Smooth muscle cell (in vitro differentiated cells): ENCODE data around the gene IGF2BP2. TPM values are rescaled to one million over a fixed set of nuclear protein-coding genes. Genes with fewer than 3 reads are reported as not detected.
A peak's percentile ranks its signal among the peaks of the same experiment; 100 is the strongest.

ENCODE experiments used
- DNase-seq: peaks from one replicate; lab custom pipeline; 2025; ENCODE audit not compliant: unreplicated experiment; lab: John Stamatoyannopoulos, UW
- H2AFZ ChIP-seq: fragments of 200-600 bp; sonication (generic); 2 replicates; pipeline ENCODE4 v1.6.0; 2016; ENCODE audit warnings: antibody characterized with exemption, low read depth, mild to moderate bottlenecking
- H3F3A ChIP-seq: fragments of 200-600 bp; sonication (generic); 2 replicates; pipeline ENCODE4 v1.6.0; 2017; ENCODE audit warnings: antibody characterized with exemption, low read depth
- H3K27ac ChIP-seq: fragments of 200-600 bp; sonication (generic); 2 replicates; pipeline ENCODE4 v1.5.1; 2016; ENCODE audit warnings: low read depth, mild to moderate bottlenecking
- H3K27me3 ChIP-seq: fragments of 200-600 bp; sonication (generic); 2 replicates; pipeline ENCODE4 v1.6.1; 2016; ENCODE audit warnings: low read depth, mild to moderate bottlenecking
- H3K36me3 ChIP-seq: fragments of 200-600 bp; sonication (generic); 2 replicates; pipeline ENCODE4 v1.5.1; 2016; ENCODE audit warnings: low read depth
- H3K4me1 ChIP-seq: fragments of 200-600 bp; sonication (generic); 2 replicates; pipeline ENCODE4 v1.5.1; 2016; ENCODE audit warnings: low read depth
- H3K4me2 ChIP-seq: fragments of 200-600 bp; sonication (generic); 2 replicates; pipeline ENCODE4 v1.6.0; 2016; ENCODE audit warnings: mild to moderate bottlenecking
- H3K4me3 ChIP-seq: fragments of 200-600 bp; sonication (generic); 2 replicates; pipeline ENCODE4 v1.5.1; 2016; ENCODE audit warnings: mild to moderate bottlenecking
- H3K79me2 ChIP-seq: fragments of 200-600 bp; sonication (generic); 2 replicates; pipeline ENCODE4 v1.6.0; 2016; ENCODE audit warnings: low read depth, mild to moderate bottlenecking
- H3K9ac ChIP-seq: fragments of 200-600 bp; sonication (generic); 2 replicates; pipeline ENCODE4 v1.6.0; 2016; ENCODE audit warnings: low read depth
- H3K9me3 ChIP-seq: fragments of 200-600 bp; sonication (generic); replicated peaks from 2 replicates; pipeline ENCODE4 v1.5.1; 2016; ENCODE audit warnings: low read depth
- H4K20me1 ChIP-seq: fragments of 200-600 bp; sonication (generic); 2 replicates; pipeline ENCODE4 v1.6.0; 2016; ENCODE audit warnings: low read depth
- WGBS: methylation state at CpG from one replicate; pipeline ENCODE4 v1.1.7; 2016; ENCODE audit warnings: low lambda C conversion rate; 5-methylcytosine and 5-hydroxymethylcytosine counted together
- polyA plus RNA-seq: library from polyadenylated mRNA; unstranded; fragments of >200 nt; fragmentation: Nextera tagmentation; extraction: Ambion mirVana; gene quantifications from 2 replicates; pipeline ENCODE4 v1.2.1, GENCODE V29; 2016
- total RNA-seq: library from RNA; depleted of rRNA; stranded (reverse); fragments of >200 nt; gene quantifications from 2 replicates; pipeline ENCODE4 v1.2.3, GENCODE V29; 2014
- TF ChIP-seq, protein P1 (sequence below): fragments of 200-600 bp; sonication (generic); IDR thresholded peaks from 2 replicates; pipeline ENCODE4 v1.5.1; 2017; ENCODE audit warnings: borderline replicate concordance, mild to moderate bottlenecking, antibody characterized with exemption; ENCODE audit not compliant: insufficient read depth, poor library complexity, severe bottlenecking

Gene IGF2BP2
- total and polyA plus RNA-seq, 2 experiments from 2014 or later: 59.2 to 80.6 TPM

DNA sequence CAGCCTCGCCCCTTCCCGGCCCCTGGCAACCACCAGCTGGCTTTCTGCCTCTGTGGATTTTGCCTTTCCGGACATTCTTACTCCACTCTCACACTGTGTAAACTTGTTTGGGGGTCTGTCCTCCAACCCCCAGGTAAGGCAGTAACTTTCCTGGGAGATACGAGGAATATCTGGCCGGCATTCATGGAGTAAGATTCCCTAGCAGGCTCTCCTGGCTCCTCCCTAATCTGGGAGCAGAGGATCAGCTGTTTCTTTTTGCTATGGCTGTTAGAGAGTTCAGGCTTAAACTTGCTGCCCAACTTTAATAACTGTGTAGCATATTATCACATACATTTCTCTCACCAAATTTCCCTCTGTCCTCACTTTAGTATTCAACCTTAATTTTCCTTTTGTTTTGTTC, 64.3 kb downstream of the IGF2BP2 start:
- Histone ChIP-seq H3K4me1 (peaks cover 52% of the 10 kb centered on the region), H4K20me1 (peaks cover 100% of the 10 kb centered on the region), H3K27me3 (no peaks in the 10 kb centered on the region), H3K79me2 (peaks cover 100% of the 10 kb centered on the region), H3K27ac (peak overlapping the region; percentile 25), H3K4me2 (peak overlapping the region; percentile 11), H3K4me3 (no peak overlapping the region), H3K36me3 (no peaks in the 10 kb centered on the region), H3F3A (no peaks in the 10 kb centered on the region), H3K9ac (no peak overlapping the region), H3K9me3 (no peaks in the 10 kb centered on the region), H2AFZ (no peak overlapping the region)
- 79% methylated on average over 5 of the region's 5 CpGs for WGBS
- TF ChIP-seq, protein P1, sequence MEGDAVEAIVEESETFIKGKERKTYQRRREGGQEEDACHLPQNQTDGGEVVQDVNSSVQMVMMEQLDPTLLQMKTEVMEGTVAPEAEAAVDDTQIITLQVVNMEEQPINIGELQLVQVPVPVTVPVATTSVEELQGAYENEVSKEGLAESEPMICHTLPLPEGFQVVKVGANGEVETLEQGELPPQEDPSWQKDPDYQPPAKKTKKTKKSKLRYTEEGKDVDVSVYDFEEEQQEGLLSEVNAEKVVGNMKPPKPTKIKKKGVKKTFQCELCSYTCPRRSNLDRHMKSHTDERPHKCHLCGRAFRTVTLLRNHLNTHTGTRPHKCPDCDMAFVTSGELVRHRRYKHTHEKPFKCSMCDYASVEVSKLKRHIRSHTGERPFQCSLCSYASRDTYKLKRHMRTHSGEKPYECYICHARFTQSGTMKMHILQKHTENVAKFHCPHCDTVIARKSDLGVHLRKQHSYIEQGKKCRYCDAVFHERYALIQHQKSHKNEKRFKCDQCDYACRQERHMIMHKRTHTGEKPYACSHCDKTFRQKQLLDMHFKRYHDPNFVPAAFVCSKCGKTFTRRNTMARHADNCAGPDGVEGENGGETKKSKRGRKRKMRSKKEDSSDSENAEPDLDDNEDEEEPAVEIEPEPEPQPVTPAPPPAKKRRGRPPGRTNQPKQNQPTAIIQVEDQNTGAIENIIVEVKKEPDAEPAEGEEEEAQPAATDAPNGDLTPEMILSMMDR: no peak
- DNase-seq: no peak

DNA sequence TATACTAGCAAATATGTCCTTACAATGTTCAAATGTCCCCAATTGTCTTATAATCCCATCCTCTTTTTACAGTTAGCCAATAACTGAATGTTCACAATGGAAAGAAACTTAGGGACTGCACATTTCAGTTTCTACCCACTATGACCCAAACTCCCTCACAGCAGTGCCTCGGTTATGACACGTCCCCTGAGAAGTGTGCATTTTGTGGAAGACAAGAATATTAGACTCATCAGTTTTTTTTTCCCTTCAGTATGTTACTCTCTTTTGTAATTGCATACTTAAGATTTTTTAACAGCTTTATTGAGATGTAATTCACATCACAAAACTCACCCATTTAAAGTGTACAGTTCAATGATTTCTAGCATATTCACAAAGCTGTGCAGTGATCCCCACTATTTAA, 64.8 kb downstream of the IGF2BP2 start:
- Histone ChIP-seq H3K4me1 (peaks cover 51% of the 10 kb centered on the region), H4K20me1 (peaks cover 100% of the 10 kb centered on the region), H3K4me3 (no peak overlapping the region), H2AFZ (no peak overlapping the region), H3K27ac (peak overlapping the region; percentile 25), H3K27me3 (no peaks in the 10 kb centered on the region), H3K79me2 (peaks cover 100% of the 10 kb centered on the region), H3K9me3 (no peaks in the 10 kb centered on the region), H3K4me2 (peak overlapping the region; percentile 11), H3F3A (no peaks in the 10 kb centered on the region), H3K36me3 (no peaks in the 10 kb centered on the region), H3K9ac (no peak overlapping the region)
- TF ChIP-seq, protein P1: no peak
- DNase-seq: no peak
- 56% methylated on average over 2 of the region's 2 CpGs for WGBS

DNA sequence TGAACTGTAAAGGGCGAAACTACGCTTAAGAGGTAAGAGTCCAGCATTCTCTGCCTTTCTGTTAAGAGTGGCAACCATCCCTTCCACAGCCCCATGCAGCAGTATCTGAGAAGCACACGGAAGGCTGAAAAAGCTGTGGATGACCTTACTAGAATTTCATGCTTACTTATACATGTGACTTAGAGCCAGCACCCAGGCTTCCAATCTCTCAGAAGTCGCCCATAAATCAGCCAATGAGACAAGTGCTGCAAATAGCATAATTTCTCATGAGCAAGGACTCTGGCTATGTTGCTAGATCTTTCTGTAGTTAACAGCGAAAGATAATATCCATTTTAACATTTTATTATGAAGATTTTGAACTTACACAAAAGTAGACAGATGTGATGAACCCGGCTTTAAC, 65.3 kb downstream of the IGF2BP2 start:
- H3F3A ChIP-seq: no peaks in the 10 kb centered on the region
- H3K4me3 ChIP-seq: no peak overlapping the region
- H3K4me1 ChIP-seq: peaks cover 45% of the 10 kb centered on the region
- H3K79me2 ChIP-seq: peaks cover 100% of the 10 kb centered on the region
- TF ChIP-seq, protein P1: no peak
- peaks cover 100% of the 10 kb centered on the region for H4K20me1 ChIP-seq
- H3K27me3 ChIP-seq: no peaks in the 10 kb centered on the region
- 91% methylated on average over 6 of the region's 6 CpGs for WGBS
- H3K36me3 ChIP-seq: no peaks in the 10 kb centered on the region
- H2AFZ ChIP-seq: no peak overlapping the region
- no peak overlapping the region for H3K9ac ChIP-seq
- no peak for DNase-seq
- no peak overlapping the region for H3K27ac ChIP-seq
- no peak overlapping the region for H3K4me2 ChIP-seq
- H3K9me3 ChIP-seq: no peaks in the 10 kb centered on the region

DNA sequence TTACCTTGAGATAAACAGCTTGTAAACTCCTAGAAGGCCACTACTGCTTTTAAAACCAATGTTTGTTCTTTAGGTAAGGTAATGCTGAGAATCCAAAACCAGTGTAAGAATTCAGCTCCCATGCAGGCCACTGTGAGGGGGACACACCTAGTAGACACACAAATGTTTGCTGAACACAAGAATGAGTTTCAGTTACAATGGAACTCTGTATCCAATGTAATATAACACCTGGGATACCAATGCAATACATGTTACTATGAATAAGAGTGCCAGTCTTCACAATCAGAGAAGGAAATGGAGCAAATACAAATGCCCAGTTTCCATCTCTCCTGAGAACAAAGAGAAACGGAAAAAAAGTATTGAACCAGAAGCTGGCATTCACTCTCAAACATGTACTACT, 65.9 kb downstream of the IGF2BP2 start:
- Histone ChIP-seq H3K4me2 (no peak overlapping the region), H3K4me3 (no peak overlapping the region), H4K20me1 (peaks cover 100% of the 10 kb centered on the region), H3K9me3 (no peaks in the 10 kb centered on the region), H3K27ac (no peak overlapping the region), H3K27me3 (no peaks in the 10 kb centered on the region), H2AFZ (no peak overlapping the region), H3F3A (no peaks in the 10 kb centered on the region), H3K4me1 (peaks cover 39% of the 10 kb centered on the region), H3K79me2 (peaks cover 100% of the 10 kb centered on the region), H3K9ac (no peak overlapping the region), H3K36me3 (no peaks in the 10 kb centered on the region)
- 88% methylated on average over 1 of the region's 1 CpG for WGBS
- TF ChIP-seq, protein P1: no peak
- DNase-seq: no peak
